ENCODE results near the gene GUK1.

The GUK1 gene

DNA sequence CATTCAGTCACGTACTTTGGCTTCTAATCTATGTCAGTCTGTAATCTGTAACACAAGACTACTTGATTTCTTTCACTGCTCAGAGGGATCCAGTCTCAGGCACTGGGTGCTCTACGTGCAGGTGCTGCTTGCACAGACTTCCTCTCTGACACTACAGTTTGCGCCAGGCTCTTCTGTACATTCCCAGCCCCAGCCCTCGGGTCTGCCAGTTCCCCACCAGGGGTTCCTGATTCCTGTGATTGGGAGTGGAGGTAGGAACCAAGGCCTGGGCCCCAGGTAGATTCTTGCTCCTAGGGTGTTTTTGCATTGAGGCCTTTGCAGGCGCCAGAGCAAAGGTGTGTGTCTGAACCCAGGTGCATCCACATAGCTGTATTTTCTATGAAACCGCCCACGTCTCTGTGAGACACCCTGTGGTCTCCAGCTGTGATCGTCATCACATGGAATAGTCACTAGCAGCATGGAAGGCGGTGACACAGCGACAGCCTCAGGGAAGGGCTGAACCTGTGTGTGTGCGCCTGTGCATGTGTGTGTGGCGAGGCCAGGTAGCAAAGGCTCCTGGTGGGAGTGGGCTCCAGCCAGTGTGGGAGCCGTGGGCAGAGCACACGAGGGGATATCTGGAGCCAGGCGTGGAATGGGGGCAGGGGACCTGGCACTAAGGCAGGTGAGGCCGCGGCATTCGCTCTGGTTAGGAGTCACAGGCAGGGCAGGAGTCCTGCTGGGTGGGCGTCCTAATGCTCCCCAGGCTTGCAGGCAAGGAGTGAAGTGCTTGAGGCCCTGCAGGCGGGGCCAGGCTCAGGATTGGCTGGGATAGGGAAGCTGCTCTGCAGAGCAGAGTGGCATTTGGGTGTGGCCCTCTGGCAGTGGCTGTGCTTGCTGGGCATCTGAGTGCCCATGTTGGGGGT is 14.8 kb downstream of the GUK1 start:
- Histone ChIP-seq H3K9me2 (replicated peaks; ENCODE audit: low read depth, low read length) (no peaks in the 10 kb centered on the region), H3K79me2 (ENCODE audit: insufficient read depth, low read length) (no peaks in the 10 kb centered on the region), H3K9me3 (ENCODE audit: insufficient read depth, low read depth, low read length) (no peaks in the 10 kb centered on the region), H3K4me3 (ENCODE audit: low read length, poor library complexity, severe bottlenecking) (no peak overlapping the region), H3K4me2 (ENCODE audit: low read depth, low read length, poor library complexity, severe bottlenecking) (no peak overlapping the region), H3K27me3 (ENCODE audit: insufficient read depth, low read length, poor library complexity, severe bottlenecking) (no peaks in the 10 kb centered on the region), H3K9ac (ENCODE audit: low read depth, low read length, poor library complexity, severe bottlenecking) (no peak overlapping the region), H3K4me1 (ENCODE audit: insufficient read depth, low read length, poor library complexity, severe bottlenecking) (no peaks in the 10 kb centered on the region), H3K36me3 (ENCODE audit: insufficient read depth, low read length) (peaks cover under 1% of the 10 kb centered on the region; the same call in 1 of the 2 replicates), H2AFZ (ENCODE audit: low read length) (no peak overlapping the region), H3F3A (ENCODE audit: low read depth) (no peaks in the 10 kb centered on the region), H4K20me1 (ENCODE audit: insufficient read depth, low read length, poor library complexity, severe bottlenecking) (no peaks in the 10 kb centered on the region)
- TF ChIP-seq, protein P1, sequence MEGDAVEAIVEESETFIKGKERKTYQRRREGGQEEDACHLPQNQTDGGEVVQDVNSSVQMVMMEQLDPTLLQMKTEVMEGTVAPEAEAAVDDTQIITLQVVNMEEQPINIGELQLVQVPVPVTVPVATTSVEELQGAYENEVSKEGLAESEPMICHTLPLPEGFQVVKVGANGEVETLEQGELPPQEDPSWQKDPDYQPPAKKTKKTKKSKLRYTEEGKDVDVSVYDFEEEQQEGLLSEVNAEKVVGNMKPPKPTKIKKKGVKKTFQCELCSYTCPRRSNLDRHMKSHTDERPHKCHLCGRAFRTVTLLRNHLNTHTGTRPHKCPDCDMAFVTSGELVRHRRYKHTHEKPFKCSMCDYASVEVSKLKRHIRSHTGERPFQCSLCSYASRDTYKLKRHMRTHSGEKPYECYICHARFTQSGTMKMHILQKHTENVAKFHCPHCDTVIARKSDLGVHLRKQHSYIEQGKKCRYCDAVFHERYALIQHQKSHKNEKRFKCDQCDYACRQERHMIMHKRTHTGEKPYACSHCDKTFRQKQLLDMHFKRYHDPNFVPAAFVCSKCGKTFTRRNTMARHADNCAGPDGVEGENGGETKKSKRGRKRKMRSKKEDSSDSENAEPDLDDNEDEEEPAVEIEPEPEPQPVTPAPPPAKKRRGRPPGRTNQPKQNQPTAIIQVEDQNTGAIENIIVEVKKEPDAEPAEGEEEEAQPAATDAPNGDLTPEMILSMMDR (conservative IDR thresholded peaks at IDR 0.05; ENCODE audit: low read length), result no peak
- no peak for TF ChIP-seq EZH2phosphoT487 (IDR thresholded peaks at IDR 0.05; ENCODE audit: borderline replicate concordance)

DNA sequence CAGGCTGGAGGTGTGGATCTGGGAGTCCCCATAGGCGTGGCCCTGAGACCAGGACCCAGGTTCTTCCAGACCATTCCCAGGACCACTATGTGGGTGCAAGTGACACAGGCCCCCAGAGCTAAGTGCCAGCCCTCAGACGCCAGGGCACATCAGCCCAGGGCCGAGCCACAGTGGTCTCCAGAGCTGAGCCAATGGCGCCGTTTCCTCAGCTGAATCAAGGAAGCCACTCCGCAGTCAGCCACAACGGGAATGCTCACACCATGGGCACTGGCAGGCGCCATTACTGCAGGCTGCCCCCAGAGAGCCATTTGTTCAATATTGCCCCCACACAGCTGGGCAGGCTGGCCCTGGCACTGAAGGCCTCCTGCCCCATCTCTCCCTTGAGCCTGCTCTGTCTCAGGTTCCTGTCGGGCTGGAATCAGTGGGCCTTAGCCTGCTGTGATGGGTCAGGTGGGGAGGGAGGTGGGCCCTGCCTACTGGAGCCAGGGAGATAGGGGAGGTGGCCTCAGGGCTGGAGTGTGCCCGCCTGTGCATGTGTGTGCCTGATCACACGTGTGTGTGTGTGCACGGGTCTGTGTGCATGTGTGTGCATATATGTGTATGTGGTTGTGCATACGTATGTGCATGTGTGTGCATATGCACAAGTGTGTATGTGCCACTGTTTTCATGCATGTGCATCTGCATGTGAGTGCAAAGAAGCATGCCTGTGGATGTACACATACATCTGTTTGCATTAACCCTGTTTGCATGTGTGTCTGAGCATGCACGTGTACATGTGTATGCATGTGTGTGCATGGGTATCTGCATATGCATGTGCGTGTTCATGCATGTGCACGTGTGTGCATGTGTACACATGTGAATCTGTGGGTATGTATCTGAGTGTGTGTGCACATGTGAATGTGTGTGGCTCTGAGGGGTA is 15.8 kb downstream of the GUK1 start:
- H3K27me3 ChIP-seq (ENCODE audit: insufficient read depth, low read length, poor library complexity, severe bottlenecking), result no peaks in the 10 kb centered on the region
- H3F3A ChIP-seq (ENCODE audit: low read depth), result no peaks in the 10 kb centered on the region
- TF ChIP-seq, protein P1 (conservative IDR thresholded peaks at IDR 0.05; ENCODE audit: low read length), result no peak
- no peak for TF ChIP-seq EZH2phosphoT487 (IDR thresholded peaks at IDR 0.05; ENCODE audit: borderline replicate concordance)
- no peaks in the 10 kb centered on the region for H3K9me2 ChIP-seq (replicated peaks; ENCODE audit: low read depth, low read length)
- no peak overlapping the region for H3K4me3 ChIP-seq (ENCODE audit: low read length, poor library complexity, severe bottlenecking)
- no peaks in the 10 kb centered on the region for H3K4me1 ChIP-seq (ENCODE audit: insufficient read depth, low read length, poor library complexity, severe bottlenecking)
- H3K79me2 ChIP-seq (ENCODE audit: insufficient read depth, low read length), result no peaks in the 10 kb centered on the region
- H2AFZ ChIP-seq (ENCODE audit: low read length), result no peak overlapping the region
- H3K4me2 ChIP-seq (ENCODE audit: low read depth, low read length, poor library complexity, severe bottlenecking), result no peak overlapping the region
- H3K36me3 ChIP-seq (ENCODE audit: insufficient read depth, low read length), result no peaks in the 10 kb centered on the region
- H3K9me3 ChIP-seq (ENCODE audit: insufficient read depth, low read depth, low read length), result no peaks in the 10 kb centered on the region
- no peak overlapping the region for H3K9ac ChIP-seq (ENCODE audit: low read depth, low read length, poor library complexity, severe bottlenecking)
- no peaks in the 10 kb centered on the region for H4K20me1 ChIP-seq (ENCODE audit: insufficient read depth, low read length, poor library complexity, severe bottlenecking)

DNA sequence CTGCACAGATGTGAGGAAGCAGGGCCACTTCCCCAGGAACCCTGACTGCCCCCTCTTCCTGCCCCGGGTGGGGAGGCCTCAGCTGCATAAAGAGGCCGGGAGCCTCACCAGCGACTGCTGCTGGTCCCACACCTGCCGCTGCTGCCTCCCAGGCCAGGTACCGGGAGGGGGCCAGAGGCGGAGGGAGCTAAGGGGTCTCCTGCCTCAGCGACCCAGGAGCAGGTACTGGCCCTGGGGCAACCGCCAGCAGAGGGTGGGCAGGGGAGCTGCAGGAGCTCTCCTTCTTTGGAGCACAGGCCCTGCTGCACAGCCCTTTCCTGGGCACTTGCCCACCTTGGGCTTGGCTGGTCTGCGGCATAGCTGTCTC is 16.4 kb downstream of the GUK1 start:
- Histone ChIP-seq H3F3A (ENCODE audit: low read depth) (no peaks in the 10 kb centered on the region), H3K9ac (ENCODE audit: low read depth, low read length, poor library complexity, severe bottlenecking) (no peak overlapping the region), H3K36me3 (ENCODE audit: insufficient read depth, low read length) (no peaks in the 10 kb centered on the region), H2AFZ (ENCODE audit: low read length) (no peak overlapping the region), H3K27me3 (ENCODE audit: insufficient read depth, low read length, poor library complexity, severe bottlenecking) (no peaks in the 10 kb centered on the region), H3K79me2 (ENCODE audit: insufficient read depth, low read length) (no peaks in the 10 kb centered on the region), H4K20me1 (ENCODE audit: insufficient read depth, low read length, poor library complexity, severe bottlenecking) (no peaks in the 10 kb centered on the region), H3K4me3 (ENCODE audit: low read length, poor library complexity, severe bottlenecking) (no peak overlapping the region), H3K9me2 (replicated peaks; ENCODE audit: low read depth, low read length) (no peaks in the 10 kb centered on the region), H3K4me2 (ENCODE audit: low read depth, low read length, poor library complexity, severe bottlenecking) (no peak overlapping the region), H3K4me1 (ENCODE audit: insufficient read depth, low read length, poor library complexity, severe bottlenecking) (no peaks in the 10 kb centered on the region), H3K9me3 (ENCODE audit: insufficient read depth, low read depth, low read length) (no peaks in the 10 kb centered on the region)
- TF ChIP-seq EZH2phosphoT487 (IDR thresholded peaks at IDR 0.05; ENCODE audit: borderline replicate concordance), result no peak
- TF ChIP-seq, protein P1 (conservative IDR thresholded peaks at IDR 0.05; ENCODE audit: low read length), result no peak

Data from Loucy (cell line).